Neural crest cell (in vitro differentiated cells): Measurements from ENCODE around the gene GRPR. TPM values are rescaled to one million over a fixed set of nuclear protein-coding genes. Genes with fewer than 3 reads are reported as not detected.
"Not testable (repeated sequence)": the region's sequence is repeated elsewhere in the genome, so short reads cannot be mapped to it uniquely, and the experiment has no call there.

ENCODE experiments used
- DNase-seq: peaks from one replicate; pipeline ENCODE4 v3.0.0; 2021; ENCODE audit warnings: low read depth, mixed read lengths, low spot score
- H3K27ac Mint-ChIP-seq: one replicate; pipeline ENCODE4 v1.8.0; 2021; ENCODE audit warnings: mild to moderate bottlenecking, mixed read lengths; ENCODE audit not compliant: unreplicated experiment
- H3K27me3 Mint-ChIP-seq: 2 replicates; pipeline ENCODE4 v1.8.0; 2021; ENCODE audit warnings: low read depth, mild to moderate bottlenecking, mixed read lengths
- H3K36me3 Mint-ChIP-seq: 2 replicates; pipeline ENCODE4 v1.8.0; 2021; ENCODE audit warnings: low read depth, mild to moderate bottlenecking, mixed read lengths
- H3K4me1 Mint-ChIP-seq: 2 replicates; pipeline ENCODE4 v1.8.0; 2021; ENCODE audit warnings: mixed read lengths
- H3K4me3 Mint-ChIP-seq: one replicate; pipeline ENCODE4 v1.8.0; 2021; ENCODE audit warnings: mild to moderate bottlenecking, mixed read lengths
- H3K9me3 Mint-ChIP-seq: 2 replicates; pipeline ENCODE4 v1.8.0; 2021; ENCODE audit warnings: mixed read lengths
- CTCF ChIP-seq: fragments of 200-600 bp; sonication (generic); conservative IDR thresholded peaks from 2 replicates; pipeline ENCODE4 v1.5.0; 2021; ENCODE audit warnings: antibody characterized with exemption, mild to moderate bottlenecking
- total RNA-seq: library from RNA; stranded (reverse); gene quantifications from 2 replicates; pipeline ENCODE4 v1.2.1, GENCODE V29; 2021

GRPR gene
- total RNA-seq, 1 donor from 2014 or later = 0.68 TPM

- DNase-seq = no peak
- H3K27me3 Mint-ChIP-seq = peaks cover 2% of the 10 kb centered on the region
- no peak for TF ChIP-seq CTCF
- no peak overlapping the region for H3K4me3 Mint-ChIP-seq
- H3K9me3 Mint-ChIP-seq = peaks cover 2% of the 10 kb centered on the region
- no peaks in the 10 kb centered on the region for H3K36me3 Mint-ChIP-seq
- no peaks in the 10 kb centered on the region for H3K4me1 Mint-ChIP-seq
- no peak overlapping the region for H3K27ac Mint-ChIP-seq
These were observed 52.1 kb downstream of the GRPR start for GRCh38 chrX:16175329-16176061.

GRCh38 chrX:16177260-16177659, 53.9 kb downstream of the GRPR start:
- DNase-seq = no peak
- no peaks in the 10 kb centered on the region for H3K4me1 Mint-ChIP-seq
- no peak for TF ChIP-seq CTCF
- H3K27me3 Mint-ChIP-seq = peaks cover 2% of the 10 kb centered on the region
- no peaks in the 10 kb centered on the region for H3K36me3 Mint-ChIP-seq
- H3K27ac Mint-ChIP-seq = no peak overlapping the region
- peaks cover 2% of the 10 kb centered on the region for H3K9me3 Mint-ChIP-seq
- H3K4me3 Mint-ChIP-seq = no peak overlapping the region

- DNase-seq, H3K36me3 Mint-ChIP-seq, H3K27ac Mint-ChIP-seq, H3K9me3 Mint-ChIP-seq, H3K4me3 Mint-ChIP-seq: not testable (repeated sequence)
- H3K27me3 Mint-ChIP-seq = peaks cover 15% of the 10 kb centered on the region
- peaks cover 10% of the 10 kb centered on the region for H3K4me1 Mint-ChIP-seq
These were observed 60.5 kb downstream of the GRPR start for GRCh38 chrX:16183843-16184242.

- Mint-ChIP-seq H3K27me3 (peaks cover 15% of the 10 kb centered on the region), H3K27ac (peak overlapping the region; percentile 65), H3K36me3 (no peaks in the 10 kb centered on the region), H3K4me3 (no peak overlapping the region), H3K9me3 (no peaks in the 10 kb centered on the region), H3K4me1 (peaks cover 10% of the 10 kb centered on the region)
- no peak for DNase-seq
- no peak for TF ChIP-seq CTCF
These were observed 62.4 kb downstream of the GRPR start for GRCh38 chrX:16185725-16186136.

- H3K9me3 Mint-ChIP-seq = no peaks in the 10 kb centered on the region
- no peak for DNase-seq
- H3K4me1 Mint-ChIP-seq = peaks cover 10% of the 10 kb centered on the region
- no peak overlapping the region for H3K27ac Mint-ChIP-seq
- no peaks in the 10 kb centered on the region for H3K36me3 Mint-ChIP-seq
- no peak overlapping the region for H3K4me3 Mint-ChIP-seq
- H3K27me3 Mint-ChIP-seq = peaks cover 15% of the 10 kb centered on the region
- no peak for TF ChIP-seq CTCF
These were observed 63.1 kb downstream of the GRPR start for GRCh38 chrX:16186380-16187007.
